ENCODE results near the gene NOP58.

NOP58 gene

GRCh38 chr2:202346180-202346579 lies 80.6 kb downstream of the NOP58 start:
- Histone ChIP-seq H3K27ac (ENCODE audit: extremely low read depth, low read depth, low read length) (no peak overlapping the region), H3K9me3 (ENCODE audit: control insufficient read depth, insufficient read depth, low read depth, low read length) (no peaks in the 10 kb centered on the region), H3K4me1 (ENCODE audit: control insufficient read depth, insufficient read depth, low read length) (no peaks in the 10 kb centered on the region), H3K4me3 (ENCODE audit: low read depth, low read length) (no peak overlapping the region), H3K36me3 (ENCODE audit: control insufficient read depth in 2 of 2, insufficient read depth in 1 of 2, low read length in 2 of 2) (no peaks in the 10 kb centered on the region; a peak in 1 of 3 replicates)
- TF ChIP-seq, protein P1, sequence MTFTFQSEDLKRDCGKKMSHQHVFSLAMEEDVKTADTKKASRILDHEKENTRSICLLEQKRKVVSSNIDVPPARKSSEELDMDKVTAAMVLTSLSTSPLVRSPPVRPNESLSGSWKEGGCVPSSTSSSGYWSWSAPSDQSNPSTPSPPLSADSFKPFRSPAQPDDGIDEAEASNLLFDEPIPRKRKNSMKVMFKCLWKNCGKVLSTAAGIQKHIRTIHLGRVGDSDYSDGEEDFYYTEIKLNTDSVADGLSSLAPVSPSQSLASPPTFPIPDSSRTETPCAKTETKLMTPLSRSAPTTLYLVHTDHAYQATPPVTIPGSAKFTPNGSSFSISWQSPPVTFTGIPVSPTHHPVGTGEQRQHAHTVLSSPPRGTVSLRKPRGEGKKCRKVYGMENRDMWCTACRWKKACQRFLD (tag by site-specific recombination; IDR thresholded peaks at IDR 0.05), result no peak
- TF ChIP-seq, protein P2, sequence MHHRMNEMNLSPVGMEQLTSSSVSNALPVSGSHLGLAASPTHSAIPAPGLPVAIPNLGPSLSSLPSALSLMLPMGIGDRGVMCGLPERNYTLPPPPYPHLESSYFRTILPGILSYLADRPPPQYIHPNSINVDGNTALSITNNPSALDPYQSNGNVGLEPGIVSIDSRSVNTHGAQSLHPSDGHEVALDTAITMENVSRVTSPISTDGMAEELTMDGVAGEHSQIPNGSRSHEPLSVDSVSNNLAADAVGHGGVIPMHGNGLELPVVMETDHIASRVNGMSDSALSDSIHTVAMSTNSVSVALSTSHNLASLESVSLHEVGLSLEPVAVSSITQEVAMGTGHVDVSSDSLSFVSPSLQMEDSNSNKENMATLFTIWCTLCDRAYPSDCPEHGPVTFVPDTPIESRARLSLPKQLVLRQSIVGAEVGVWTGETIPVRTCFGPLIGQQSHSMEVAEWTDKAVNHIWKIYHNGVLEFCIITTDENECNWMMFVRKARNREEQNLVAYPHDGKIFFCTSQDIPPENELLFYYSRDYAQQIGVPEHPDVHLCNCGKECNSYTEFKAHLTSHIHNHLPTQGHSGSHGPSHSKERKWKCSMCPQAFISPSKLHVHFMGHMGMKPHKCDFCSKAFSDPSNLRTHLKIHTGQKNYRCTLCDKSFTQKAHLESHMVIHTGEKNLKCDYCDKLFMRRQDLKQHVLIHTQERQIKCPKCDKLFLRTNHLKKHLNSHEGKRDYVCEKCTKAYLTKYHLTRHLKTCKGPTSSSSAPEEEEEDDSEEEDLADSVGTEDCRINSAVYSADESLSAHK (tag by site-specific recombination; IDR thresholded peaks at IDR 0.05), result no peak
- no peak for TF ChIP-seq ZNF521 (tag by site-specific recombination; IDR thresholded peaks at IDR 0.05)
- no peak for TF ChIP-seq CTCF (tag by site-specific recombination; IDR thresholded peaks at IDR 0.05)
- no peak for TF ChIP-seq ZNF121 (tag by site-specific recombination; IDR thresholded peaks at IDR 0.05)
- no peak for TF ChIP-seq SALL2 (tag by site-specific recombination; IDR thresholded peaks at IDR 0.05; ENCODE audit: borderline replicate concordance)
- no peak for TF ChIP-seq ZFP69B (tag by site-specific recombination; IDR thresholded peaks at IDR 0.05)
- CTCF ChIA-PET, result interaction anchor here (1.1 kb wide), 1 partner anchor 9 kb away, joined by 3 read pairs; no protein-coding TSS in a partner anchor
- POLR2A ChIA-PET, result interaction anchor here (0.6 kb wide), 1 partner anchor 946 kb away, joined by 3 read pairs; no protein-coding TSS in a partner anchor

Measured in HEK293 (cell line).